ENCODE data around the gene SIX4. TPM values are rescaled to one million over a fixed set of nuclear protein-coding genes. Genes with fewer than 3 reads are reported as not detected.

Gene SIX4
- total RNA-seq, result 10 to 100 TPM in 1 of 4 donors, 1 to 10 TPM in 2, under 1 TPM in 1; 0.95 to 13.4 (median 3.0) TPM

DNA sequence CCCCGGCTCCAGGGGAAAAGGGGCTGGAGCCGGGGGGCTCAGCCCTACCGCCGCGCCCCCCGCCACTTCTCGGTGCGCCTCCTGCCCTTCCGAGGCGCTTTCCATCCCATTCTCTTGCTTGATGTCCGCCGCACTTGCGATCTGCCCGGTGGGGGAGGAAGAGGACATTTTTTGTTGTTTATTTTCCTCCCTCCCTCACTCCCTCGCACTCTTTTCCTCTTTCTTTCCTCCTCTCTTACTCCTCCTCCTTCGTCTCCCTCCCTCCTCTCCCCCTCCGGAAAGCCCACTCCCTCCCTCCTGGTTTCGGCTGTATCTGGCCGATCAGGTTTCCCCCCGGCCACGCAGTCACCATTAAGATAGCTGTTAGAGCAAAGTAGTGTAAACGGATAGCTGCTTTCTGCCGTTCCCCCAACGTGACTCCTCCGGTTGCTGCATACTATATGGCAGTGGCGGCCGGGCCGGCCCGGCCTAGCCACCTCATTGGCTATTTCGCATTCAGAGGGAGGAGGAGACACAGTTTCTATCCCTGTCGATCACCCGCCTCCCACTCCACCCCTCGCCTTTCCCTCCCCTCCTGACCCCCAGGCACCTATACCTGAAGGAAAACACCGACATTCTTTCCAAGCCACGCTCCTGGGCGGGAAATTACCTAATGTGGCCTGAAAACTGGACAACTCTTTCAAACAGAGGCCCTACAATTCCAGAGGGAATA lies at the start of gene SIX4:
TSS of gene SIX4 (minus strand) at position 445 of the 712 bp plus-strand sequence. CDS start at position 168, 277 bp downstream.
- DNase-seq (ENCODE audit: low spot score) (peak; percentile 27), ATAC-seq (ENCODE audit: low FRiP score) (peak; percentile 66)
- TF ChIP-seq, protein P1, sequence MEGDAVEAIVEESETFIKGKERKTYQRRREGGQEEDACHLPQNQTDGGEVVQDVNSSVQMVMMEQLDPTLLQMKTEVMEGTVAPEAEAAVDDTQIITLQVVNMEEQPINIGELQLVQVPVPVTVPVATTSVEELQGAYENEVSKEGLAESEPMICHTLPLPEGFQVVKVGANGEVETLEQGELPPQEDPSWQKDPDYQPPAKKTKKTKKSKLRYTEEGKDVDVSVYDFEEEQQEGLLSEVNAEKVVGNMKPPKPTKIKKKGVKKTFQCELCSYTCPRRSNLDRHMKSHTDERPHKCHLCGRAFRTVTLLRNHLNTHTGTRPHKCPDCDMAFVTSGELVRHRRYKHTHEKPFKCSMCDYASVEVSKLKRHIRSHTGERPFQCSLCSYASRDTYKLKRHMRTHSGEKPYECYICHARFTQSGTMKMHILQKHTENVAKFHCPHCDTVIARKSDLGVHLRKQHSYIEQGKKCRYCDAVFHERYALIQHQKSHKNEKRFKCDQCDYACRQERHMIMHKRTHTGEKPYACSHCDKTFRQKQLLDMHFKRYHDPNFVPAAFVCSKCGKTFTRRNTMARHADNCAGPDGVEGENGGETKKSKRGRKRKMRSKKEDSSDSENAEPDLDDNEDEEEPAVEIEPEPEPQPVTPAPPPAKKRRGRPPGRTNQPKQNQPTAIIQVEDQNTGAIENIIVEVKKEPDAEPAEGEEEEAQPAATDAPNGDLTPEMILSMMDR (IDR thresholded peaks at IDR 0.05), result no peak

DNA sequence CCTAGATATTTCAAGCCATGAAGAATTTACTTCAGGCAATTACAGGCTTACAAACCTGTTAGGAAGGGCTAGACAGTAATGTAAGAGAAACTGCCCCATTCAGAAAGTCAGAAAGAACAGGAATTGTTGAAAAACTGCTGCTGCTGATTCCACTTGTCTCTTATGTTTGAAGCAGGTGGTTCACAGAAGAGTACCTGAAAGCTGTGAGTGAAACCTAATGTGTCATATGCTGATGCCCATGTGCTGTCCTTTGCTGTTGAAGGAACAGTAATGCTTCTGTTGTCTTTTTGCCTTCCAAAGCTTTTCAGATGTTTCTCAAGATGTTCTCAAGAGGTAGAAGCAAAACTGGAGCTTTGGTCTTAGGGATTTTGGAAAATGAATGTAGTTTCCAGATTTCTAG lies 49.4 kb upstream of the SIX4 start:
- TF ChIP-seq, protein P1 (IDR thresholded peaks at IDR 0.05), result no peak
- ATAC-seq (ENCODE audit: low FRiP score) (no peak), DNase-seq (ENCODE audit: low spot score) (no peak)

DNA sequence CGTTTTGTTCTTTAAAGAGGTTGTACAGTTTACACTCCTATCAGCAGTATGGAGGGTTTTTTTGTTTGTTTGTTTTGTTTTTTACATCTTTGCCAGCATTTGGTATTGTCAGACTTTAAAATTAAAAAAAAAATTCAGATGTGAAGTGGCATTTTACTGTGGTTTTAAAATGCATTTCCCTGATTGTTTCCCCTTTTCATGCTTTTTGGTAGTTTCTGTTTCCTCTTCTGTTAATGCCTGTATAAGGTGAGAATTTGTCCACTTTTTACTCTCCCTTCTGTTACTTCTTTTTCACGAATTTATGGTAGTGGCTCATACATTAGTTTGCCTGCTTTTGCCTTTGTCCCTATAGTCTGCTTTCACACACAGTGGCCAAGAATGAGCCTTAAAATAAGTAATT lies 47.0 kb upstream of the SIX4 start:
- ATAC-seq (ENCODE audit: low FRiP score) (no peak), DNase-seq (ENCODE audit: low spot score) (no peak)
- TF ChIP-seq, protein P1 (IDR thresholded peaks at IDR 0.05), result no peak

DNA sequence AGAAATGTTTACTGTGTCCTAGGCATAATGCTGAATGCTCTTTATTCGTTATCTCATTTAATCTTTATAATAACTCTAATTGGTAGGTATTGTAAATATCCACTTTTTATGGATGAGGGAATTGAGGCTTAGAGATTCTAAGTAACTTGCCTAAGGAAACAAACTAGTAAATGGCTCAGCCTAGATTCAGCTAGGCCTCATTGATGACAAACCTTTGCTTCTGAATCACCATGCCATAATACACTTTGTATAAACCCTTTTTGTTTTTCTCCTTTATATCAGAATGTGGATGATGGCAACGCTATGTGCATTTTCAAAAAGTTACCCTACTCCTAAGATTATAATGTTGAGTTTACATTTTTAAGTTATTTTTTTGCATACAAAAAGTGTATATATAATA lies 44.5 kb upstream of the SIX4 start:
- no peak for ATAC-seq (ENCODE audit: low FRiP score)
- TF ChIP-seq, protein P1 (IDR thresholded peaks at IDR 0.05), result no peak

DNA sequence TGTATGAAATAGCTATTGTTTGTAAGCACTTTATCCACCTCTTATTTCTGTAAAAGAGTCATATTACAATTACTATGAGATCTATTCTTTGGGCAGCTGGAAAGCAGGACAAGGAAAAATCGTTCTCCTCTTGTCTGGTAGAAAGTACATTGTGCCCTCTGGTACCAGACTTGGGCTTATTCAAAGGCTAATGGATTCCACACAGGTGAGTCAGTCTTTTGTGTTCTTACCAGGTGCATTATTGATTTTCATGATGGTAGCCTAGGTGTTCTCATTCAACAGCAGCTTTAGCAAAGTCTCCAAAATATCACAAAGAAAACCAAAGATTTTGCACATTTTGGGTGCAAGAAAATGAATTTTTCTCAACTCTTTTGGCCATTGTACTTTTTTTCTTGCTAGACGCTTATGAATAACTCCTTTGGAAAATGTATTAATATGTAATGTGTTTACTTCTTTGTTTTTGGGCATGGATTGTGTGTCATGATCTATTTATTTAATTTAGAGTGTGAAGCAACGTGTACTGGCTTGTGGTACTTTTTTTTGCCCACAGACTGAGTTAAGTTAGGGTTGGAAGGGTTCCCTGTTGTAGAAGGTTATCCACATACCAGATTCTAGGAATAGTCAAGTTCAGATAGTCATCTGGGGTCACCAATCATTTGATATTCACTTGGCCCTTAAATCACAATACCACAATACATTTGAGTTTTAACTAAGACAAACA lies 36.7 kb upstream of the SIX4 start:
- no peak for DNase-seq (ENCODE audit: low spot score)
- TF ChIP-seq, protein P1 (IDR thresholded peaks at IDR 0.05), result no peak
- ATAC-seq (ENCODE audit: low FRiP score), result no peak

More for the DNA sequence above, 44.5 kb upstream of the SIX4 start:
- DNase-seq (ENCODE audit: low spot score), result no peak

DNA sequence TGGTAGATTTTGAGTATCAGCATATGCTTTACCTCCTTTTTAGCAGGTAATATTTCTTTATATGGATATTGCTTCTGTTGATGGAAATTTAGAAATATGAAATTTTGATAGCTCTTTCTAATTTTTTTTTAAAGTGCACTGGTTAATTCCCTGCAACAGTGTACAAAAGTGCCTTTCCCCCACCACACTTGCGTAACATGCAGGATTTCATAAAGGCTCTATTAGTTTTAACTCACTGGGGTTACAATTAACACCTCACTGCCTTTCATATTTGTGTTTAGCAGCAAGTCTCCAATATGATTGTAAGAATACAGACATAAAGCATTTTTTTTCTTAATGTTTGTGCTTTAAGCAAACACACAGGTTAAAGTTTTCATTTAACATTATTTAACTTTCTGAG lies 36.1 kb upstream of the SIX4 start:
- no peak for ATAC-seq (ENCODE audit: low FRiP score)
- TF ChIP-seq, protein P1 (IDR thresholded peaks at IDR 0.05), result no peak
- DNase-seq (ENCODE audit: low spot score), result no peak

Measured in omental fat pad (tissue), 4 donors.